SK-N-SH (cell line): ENCODE results near the gene TCOF1. TPM values are rescaled to one million over a fixed set of nuclear protein-coding genes. Genes with fewer than 3 reads are reported as not detected.

Experiments
- CTCF ChIA-PET: fragments of 300-600, 350-600 bp; formaldehyde crosslinking; extraction: SDS; loops from one replicate; lab custom pipeline; 2021; lab: Yijun Ruan, JAX
- POLR2A ChIA-PET: fragments of 350-600 bp; sonication (Branson Sonifier 250); formaldehyde crosslinking; extraction: SDS; loops from one replicate; lab custom pipeline; 2020; ENCODE audit warnings: antibody characterized with exemption, inconsistent platforms; lab: Yijun Ruan, JAX
- DNase-seq: peaks from one replicate; pipeline ENCODE4 v3.0.0; 2012
- H2AFZ ChIP-seq: fragments of 200-600 bp; sonication (generic); 2 replicates; pipeline ENCODE4 v1.8.1; 2016; ENCODE audit warnings: antibody characterized with exemption, mild to moderate bottlenecking, low read depth
- H3F3A ChIP-seq: fragments of 200-600 bp; sonication (generic); replicated peaks from 2 replicates; pipeline ENCODE3; 2016; ENCODE audit warnings: antibody characterized with exemption, mild to moderate bottlenecking; ENCODE audit not compliant: insufficient read depth
- H3K27ac ChIP-seq, 2 experiments: fragments of 200-500 bp in 1 of 2; fragments of 200-600 bp in 1 of 2; sonication (Bioruptor generic) in 1 of 2; sonication (generic), shearing (Covaris generic) in 1 of 2; 2 replicates each; pipeline versions ENCODE4 v1.5.1 to v1.6.1; 2014 to 2016; ENCODE audit warnings: low read depth in 2 of 2, inconsistent platforms in 1 of 2, low read length in 1 of 2, mild to moderate bottlenecking in 1 of 2, mixed read lengths in 1 of 2
- H3K27me3 ChIP-seq: fragments of 200-600 bp; sonication (generic), shearing (Covaris generic); 2 replicates; pipeline ENCODE4 v1.6.1; 2016; ENCODE audit warnings: mixed run types; ENCODE audit not compliant: insufficient read depth
- H3K36me3 ChIP-seq, 2 experiments: fragments of 200-500 bp in 1 of 2; fragments of 200-600 bp in 1 of 2; sonication (Bioruptor generic) in 1 of 2; sonication (generic) in 1 of 2; replicated peaks in 1 of 2; 2 replicates each; pipeline versions ENCODE3 to v1.5.1; 2014 to 2016; ENCODE audit warnings: low read length in 1 of 2, mild to moderate bottlenecking in 1 of 2; ENCODE audit not compliant: insufficient read depth in 2 of 2, control insufficient read depth in 1 of 2
- H3K4me1 ChIP-seq, 2 experiments: fragments of 200-500 bp in 1 of 2; fragments of 200-600 bp in 1 of 2; sonication (Bioruptor generic) in 1 of 2; sonication (generic), shearing (Covaris generic) in 1 of 2; 2 replicates each; pipeline versions ENCODE4 v1.5.1 to v1.6.1; 2014 to 2016; ENCODE audit warnings: low read depth in 1 of 2, low read length in 1 of 2, mixed run types in 1 of 2; ENCODE audit not compliant: insufficient read depth in 2 of 2, control insufficient read depth in 1 of 2
- H3K4me2 ChIP-seq: fragments of 200-600 bp; sonication (generic), shearing (Covaris generic); 2 replicates; pipeline ENCODE4 v1.6.1; 2017; ENCODE audit warnings: mixed run types
- H3K4me3 ChIP-seq, 2 experiments: fragments of 200-500 bp in 1 of 2; fragments of 200-600 bp in 1 of 2; sonication (Bioruptor generic) in 1 of 2; sonication (generic), shearing (Covaris generic) in 1 of 2; 2 replicates each; pipeline versions ENCODE4 v1.5.1 to v1.8.1; 2014 to 2016; ENCODE audit warnings: low read depth in 2 of 2, inconsistent platforms in 1 of 2, low read length in 1 of 2, mild to moderate bottlenecking in 1 of 2, mixed read lengths in 1 of 2, moderate library complexity in 1 of 2
- H3K79me2 ChIP-seq: fragments of 200-600 bp; sonication (generic); 2 replicates; pipeline ENCODE4 v1.8.1; 2017; ENCODE audit warnings: mild to moderate bottlenecking; ENCODE audit not compliant: insufficient read depth
- H3K9ac ChIP-seq: fragments of 200-600 bp; sonication (generic); 2 replicates; pipeline ENCODE4 v1.6.1; 2017; ENCODE audit warnings: mixed run types
- H3K9me2 ChIP-seq: fragments of 200-600 bp; sonication (generic); 2 replicates; pipeline ENCODE4 v1.6.1; 2017; ENCODE audit warnings: mixed run types
- H3K9me3 ChIP-seq: fragments of 200-600 bp; sonication (generic); 2 replicates; pipeline ENCODE4 v1.6.1; 2017; ENCODE audit warnings: mixed run types, mild to moderate bottlenecking, moderate library complexity
- H4K20me1 ChIP-seq: fragments of 200-600 bp; sonication (generic); 2 replicates; pipeline ENCODE4 v1.6.1; 2017; ENCODE audit warnings: mild to moderate bottlenecking, mixed run types; ENCODE audit not compliant: insufficient read depth
- ELF1 ChIP-seq: IDR thresholded peaks from 2 replicates; pipeline ENCODE4 v1.4.0; 2012
- EP300 ChIP-seq, 2 experiments: IDR thresholded peaks; 2 replicates each; pipeline versions ENCODE4 v1.4.0 to v1.6.1; 2012; ENCODE audit warnings: borderline replicate concordance in 1 of 2, low read depth in 1 of 2, low read length in 1 of 2
- FOSL2 ChIP-seq: IDR thresholded peaks from 2 replicates; pipeline ENCODE4 v1.4.0; 2012; ENCODE audit warnings: low read depth, mild to moderate bottlenecking, moderate library complexity, borderline replicate concordance
- FOXJ3 ChIP-seq: sonication (generic); formaldehyde crosslinking; IDR thresholded peaks from 2 replicates; pipeline ENCODE4 v1.5.1; 2020; ENCODE audit warnings: mild to moderate bottlenecking, missing genetic modification reagents
- GABPA ChIP-seq: IDR thresholded peaks from 2 replicates; pipeline ENCODE4 v1.4.0; 2012; ENCODE audit warnings: low read depth, mild to moderate bottlenecking
- JUND ChIP-seq: IDR thresholded peaks from 2 replicates; pipeline ENCODE4 v1.4.0; 2012
- NFIC ChIP-seq: IDR thresholded peaks from 2 replicates; pipeline ENCODE4 v1.4.0; 2012; ENCODE audit warnings: borderline replicate concordance
- PBX3 ChIP-seq: IDR thresholded peaks from 2 replicates; pipeline ENCODE4; 2012
- POLR2AphosphoS5 ChIP-seq: IDR thresholded peaks from 2 replicates; pipeline ENCODE4 v1.6.1; 2012; ENCODE audit warnings: low read depth, low read length
- RCOR1 ChIP-seq: fragments of 150-350 bp; IDR thresholded peaks from 2 replicates; pipeline ENCODE4 v1.6.1; 2017; ENCODE audit warnings: antibody characterized with exemption, low read length
- SIN3A ChIP-seq: IDR thresholded peaks from 2 replicates; pipeline ENCODE4 v1.6.1; 2012; ENCODE audit warnings: low read depth, mild to moderate bottlenecking, low read length, moderate library complexity, borderline replicate concordance
- SMC3 ChIP-seq: IDR thresholded peaks from 2 replicates; pipeline ENCODE4 v1.6.1; 2012; ENCODE audit warnings: low read depth, low read length, improper control_type of control experiment
- TAF1 ChIP-seq: IDR thresholded peaks from 2 replicates; pipeline ENCODE4 v1.6.1; 2012; ENCODE audit warnings: low read depth, mild to moderate bottlenecking, low read length, moderate library complexity, borderline replicate concordance
- USF2 ChIP-seq: fragments of 150-350 bp; IDR thresholded peaks from 2 replicates; pipeline ENCODE4 v1.6.1; 2017; ENCODE audit warnings: antibody characterized with exemption, low read length, low read depth, borderline replicate concordance
- YY1 ChIP-seq: IDR thresholded peaks from 2 replicates; pipeline ENCODE4 v1.4.0; 2012; ENCODE audit warnings: low read depth, mild to moderate bottlenecking
- WGBS: methylation state at CpG from one replicate; pipeline ENCODE4 v1.1.6; 2017; ENCODE audit warnings: low lambda C conversion rate; 5-methylcytosine and 5-hydroxymethylcytosine counted together
- polyA plus RNA-seq, 3 experiments: library from polyadenylated mRNA; depleted of rRNA; stranded (reverse); fragments of >200 nt; gene quantifications; 2 replicates each; pipeline ENCODE4 v1.2.3, GENCODE V29; 2012
- TF ChIP-seq, protein P1 (sequence below): IDR thresholded peaks from 2 replicates; pipeline ENCODE4 v1.4.0; 2012; ENCODE audit warnings: low read depth

The TCOF1 gene
- polyA plus RNA-seq, 1 of the 3 experiments (the other 2 are of a cell fraction), result 33.0 TPM

- TF ChIP-seq NFIC (no peak), SMC3 (no peak), POLR2AphosphoS5 (no peak)
- TF ChIP-seq, protein P1, sequence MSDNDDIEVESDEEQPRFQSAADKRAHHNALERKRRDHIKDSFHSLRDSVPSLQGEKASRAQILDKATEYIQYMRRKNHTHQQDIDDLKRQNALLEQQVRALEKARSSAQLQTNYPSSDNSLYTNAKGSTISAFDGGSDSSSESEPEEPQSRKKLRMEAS, result no peak
Observed at GRCh38 chr5:150394131-150394530, 36.6 kb downstream of the TCOF1 start (continued).

GRCh38 chr5:150394912-150395687, 37.6 kb downstream of the TCOF1 start:
- Histone ChIP-seq H3K36me3 (peaks cover 13 to 91% of the 10 kb centered on the region in 2 experiments), H3K27me3 (no peaks in the 10 kb centered on the region), H2AFZ (no peak overlapping the region)
- CTCF ChIA-PET, result interaction anchor here (1.2 kb wide), 1 partner anchor 14 kb away, joined by 5 read pairs; no protein-coding TSS in a partner anchor
- TF ChIP-seq FOSL2, result no peak
- no peak for TF ChIP-seq RCOR1
- TF ChIP-seq ELF1, result no peak
- no peak for TF ChIP-seq FOXJ3 (CRISPR knock-in tag)
- no peak for TF ChIP-seq PBX3
- TF ChIP-seq EP300 (IDR thresholded peaks at IDR 0.05; ENCODE audit: borderline replicate concordance in 1 of 2, low read depth in 1 of 2, low read length in 1 of 2), result no peak
- TF ChIP-seq YY1, result no peak
- no peak for TF ChIP-seq USF2
- no peak for TF ChIP-seq TAF1
- no peak for TF ChIP-seq SIN3A
- no peak for TF ChIP-seq JUND
- no peak for TF ChIP-seq NFIC
- no peak for TF ChIP-seq GABPA
- TF ChIP-seq, all 33 proteins: peak for 0
- Histone ChIP-seq H4K20me1 (no peaks in the 10 kb centered on the region), H3K4me2 (no peak overlapping the region), H3K9ac (no peak overlapping the region), H3K4me3 (no peak overlapping the region), H3K4me1 (no peaks in the 10 kb centered on the region), H3K79me2 (no peaks in the 10 kb centered on the region), H3K9me3 (no peaks in the 10 kb centered on the region), H3F3A (peaks cover 3% of the 10 kb centered on the region), H3K27ac (no peak overlapping the region), H3K9me2 (no peaks in the 10 kb centered on the region)
- 89% methylated on average over 13 of the region's 13 CpGs for WGBS
- no peak for DNase-seq
- POLR2A ChIA-PET, result interaction anchor here (0.7 kb wide), 1 partner anchor 15 kb away, joined by 5 read pairs; no protein-coding TSS in a partner anchor
